Upper lobe of left lung (tissue), 6 donors: ENCODE measurements around the gene LEKR1. TPM values are rescaled to one million over a fixed set of nuclear protein-coding genes. Genes with fewer than 3 reads are reported as not detected.

Source experiments
- ATAC-seq, 2 donors: fragments of 200-7000 bp; cut with Tn5 transposase; one replicate each; pipeline ENCODE4 v1.9.1; 2022; ENCODE audit warnings: mild to moderate bottlenecking in 2 of 2, moderate library complexity in 2 of 2; ENCODE audit not compliant: low FRiP score in 2 of 2
- DNase-seq, 2 donors: peaks; one replicate each; pipeline ENCODE4 v3.0.0-alpha.2; 2019 to 2020
- H3K27ac ChIP-seq, 4 donors: fragments of 200-600 bp; sonication (generic); one replicate each; pipeline ENCODE4 v1.5.1; 2016 to 2019
- H3K27me3 ChIP-seq, 4 donors: fragments of 200-600 bp; sonication (generic); one replicate each; pipeline ENCODE4 v1.5.1; 2017 to 2019
- H3K36me3 ChIP-seq, 4 donors: fragments of 200-600 bp; sonication (generic); one replicate each; pipeline ENCODE4 v1.5.1; 2016 to 2019
- H3K4me1 ChIP-seq, 4 donors: fragments of 200-600 bp; sonication (generic); one replicate each; pipeline ENCODE4 v1.5.1; 2018 to 2019
- H3K4me3 ChIP-seq, 4 donors: fragments of 200-600 bp; sonication (generic); one replicate each; pipeline ENCODE4 v1.5.1; 2017 to 2019; ENCODE audit warnings: mild to moderate bottlenecking in 2 of 4, moderate library complexity in 1 of 4
- H3K9me3 ChIP-seq, 4 donors: fragments of 200-600 bp; sonication (generic); one replicate each; pipeline ENCODE4 v1.5.1; 2018 to 2019
- EP300 ChIP-seq, 4 donors: sonication (generic); formaldehyde crosslinking; IDR thresholded peaks; one replicate each; pipeline ENCODE4 v1.5.1; 2017; ENCODE audit warnings: antibody characterized with exemption in 4 of 4, control low read depth in 2 of 4
- POLR2A ChIP-seq, 4 donors: fragments of 450-650 bp; IDR thresholded peaks; one replicate each; pipeline ENCODE4 v1.5.1; 2016 to 2017; ENCODE audit warnings: antibody characterized with exemption in 4 of 4, mild to moderate bottlenecking in 2 of 4
- POLR2AphosphoS5 ChIP-seq, 2 donors: sonication (generic); formaldehyde crosslinking; IDR thresholded peaks; one replicate each; pipeline ENCODE4 v1.5.1; 2017; ENCODE audit warnings: antibody characterized with exemption in 2 of 2
- WGBS, 2 donors: methylation state at CpG; one replicate each; pipeline ENCODE4 v1.1.5; 2017 to 2018; 5-methylcytosine and 5-hydroxymethylcytosine counted together
- total RNA-seq, 6 donors: library from RNA; depleted of rRNA in 4 of 6; stranded (reverse); fragments of >200 nt in 4 of 6; gene quantifications; one replicate each; pipeline versions ENCODE4 v1.1.0 to v1.2.1, GENCODE V29; 2016 to 2021
- TF ChIP-seq, protein P1 (sequence below), 6 experiments: fragments of 450-650 bp in 4 of 6; fragments of 200-600 bp in 2 of 6; sonication (generic) in 2 of 6; IDR thresholded peaks; one replicate each; pipeline ENCODE4 v1.5.1; 2016 to 2019; ENCODE audit warnings: antibody characterized with exemption in 6 of 6
- donor health status: DM: no; HTN: no; CAD: no; lungs with moderate emphysema.
- donor health status: DM: no; HTN: yes; CAD: no; lungs with severe emphysema.

LEKR1 gene
- total RNA-seq, result 1 to 10 TPM; 1.0 to 9.1 (median 2.2) TPM

DNA sequence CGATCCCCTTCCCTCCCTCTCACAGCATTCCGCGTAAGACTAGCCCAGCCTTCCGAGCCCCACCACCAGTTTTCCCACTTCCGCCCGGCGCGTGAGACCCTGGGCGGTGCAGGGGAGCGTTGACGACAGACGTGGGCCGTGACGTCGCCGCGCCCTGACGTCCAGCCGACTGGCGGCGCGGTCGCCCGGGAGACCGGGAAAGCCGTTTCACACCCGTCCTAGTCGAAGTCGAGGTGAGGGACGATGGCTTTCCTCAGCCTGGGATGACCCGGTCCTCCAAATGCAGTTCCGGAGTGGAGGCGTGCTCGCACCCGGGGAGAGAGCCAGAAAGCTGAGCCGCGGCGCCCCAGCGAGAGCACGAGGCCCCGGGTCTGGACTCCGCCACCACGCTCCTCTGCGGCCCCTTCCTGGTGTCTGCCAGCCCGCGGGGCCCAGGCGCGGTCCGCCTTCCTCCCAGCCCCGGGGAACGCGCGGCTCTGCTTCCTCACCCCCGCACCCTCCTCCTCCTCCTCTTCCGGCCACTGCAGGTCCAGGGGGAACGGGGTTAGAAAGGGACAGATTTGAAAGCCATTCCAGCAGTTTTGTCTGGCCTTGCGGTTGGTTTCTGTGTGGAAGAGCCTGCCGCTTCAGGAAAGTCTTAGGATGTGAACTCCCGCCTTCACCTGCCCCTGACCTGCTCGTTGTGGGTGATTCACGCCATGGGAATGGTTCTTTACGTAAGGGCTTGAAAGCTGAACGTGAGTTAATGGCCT is at the start of gene LEKR1:
Gene LEKR1, plus strand, starts transcription at position 210 of the 752 bp plus-strand sequence. CDS start 2,977 bp downstream, outside the sequence.
- H3K4me3 ChIP-seq, result peak within 1 kb of the TSS; percentile 29 to 81 (median 68)
- no peaks in the 10 kb centered on the region for H3K27me3 ChIP-seq
- peaks cover 0 to 9% (median 3%) of the 10 kb centered on the region in 4 donors for H3K4me1 ChIP-seq
- no peaks in the 10 kb centered on the region for H3K36me3 ChIP-seq
- DNase-seq (peak; percentile 91 to 98), ATAC-seq (peak; percentile 96 to 98)
- 0 to 1% methylated on average over 15 to 58 of the region's 63 CpGs for WGBS, 2 donors
- peak within 1 kb of the TSS; percentile 86 to 97 (median 92) for H3K27ac ChIP-seq
- H3K9me3 ChIP-seq, result no peaks in the 10 kb centered on the region
- TF ChIP-seq, protein P1, sequence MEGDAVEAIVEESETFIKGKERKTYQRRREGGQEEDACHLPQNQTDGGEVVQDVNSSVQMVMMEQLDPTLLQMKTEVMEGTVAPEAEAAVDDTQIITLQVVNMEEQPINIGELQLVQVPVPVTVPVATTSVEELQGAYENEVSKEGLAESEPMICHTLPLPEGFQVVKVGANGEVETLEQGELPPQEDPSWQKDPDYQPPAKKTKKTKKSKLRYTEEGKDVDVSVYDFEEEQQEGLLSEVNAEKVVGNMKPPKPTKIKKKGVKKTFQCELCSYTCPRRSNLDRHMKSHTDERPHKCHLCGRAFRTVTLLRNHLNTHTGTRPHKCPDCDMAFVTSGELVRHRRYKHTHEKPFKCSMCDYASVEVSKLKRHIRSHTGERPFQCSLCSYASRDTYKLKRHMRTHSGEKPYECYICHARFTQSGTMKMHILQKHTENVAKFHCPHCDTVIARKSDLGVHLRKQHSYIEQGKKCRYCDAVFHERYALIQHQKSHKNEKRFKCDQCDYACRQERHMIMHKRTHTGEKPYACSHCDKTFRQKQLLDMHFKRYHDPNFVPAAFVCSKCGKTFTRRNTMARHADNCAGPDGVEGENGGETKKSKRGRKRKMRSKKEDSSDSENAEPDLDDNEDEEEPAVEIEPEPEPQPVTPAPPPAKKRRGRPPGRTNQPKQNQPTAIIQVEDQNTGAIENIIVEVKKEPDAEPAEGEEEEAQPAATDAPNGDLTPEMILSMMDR (IDR thresholded peaks at IDR 0.05), result no peak
- TF ChIP-seq EP300 (IDR thresholded peaks at IDR 0.05) (peak in 2 of 4 donors; percentile 29 to 61), POLR2AphosphoS5 (IDR thresholded peaks at IDR 0.05) (peak; percentile 87 to 93), POLR2A (IDR thresholded peaks at IDR 0.05) (peak in 3 of 4 donors; percentile 50 to 91 (median 91))

DNA sequence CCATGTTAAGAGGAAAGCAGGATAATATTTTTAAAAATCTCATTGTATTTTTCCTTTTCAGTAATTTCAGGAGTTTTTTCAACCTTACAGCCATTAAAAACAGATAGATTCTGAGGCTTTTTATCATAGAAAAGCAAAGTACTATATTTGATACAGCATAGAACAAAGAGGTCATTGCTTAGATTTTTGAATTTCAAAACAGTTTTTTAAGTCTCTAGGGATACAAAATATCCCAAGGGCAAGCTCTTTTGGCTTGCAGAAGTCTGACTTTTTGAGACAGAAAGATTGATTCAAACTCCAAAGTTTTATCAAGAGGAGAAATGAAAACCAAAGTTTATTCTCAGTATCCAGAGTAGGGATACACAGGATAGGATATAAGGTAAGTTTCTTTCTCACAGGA is 49.3 kb upstream of the LEKR1 start:
- no peaks in the 10 kb centered on the region for H3K4me1 ChIP-seq
- H3K27ac ChIP-seq, result no peak overlapping the region
- DNase-seq, result no peak
- TF ChIP-seq, protein P1 (IDR thresholded peaks at IDR 0.05), result no peak
- no peak for TF ChIP-seq EP300 (IDR thresholded peaks at IDR 0.05)
- TF ChIP-seq POLR2A (IDR thresholded peaks at IDR 0.05), result no peak
- no peak for TF ChIP-seq POLR2AphosphoS5 (IDR thresholded peaks at IDR 0.05)
- no peaks in the 10 kb centered on the region for H3K27me3 ChIP-seq
- H3K9me3 ChIP-seq, result no peaks in the 10 kb centered on the region
- no peaks in the 10 kb centered on the region for H3K36me3 ChIP-seq
- H3K4me3 ChIP-seq, result no peak overlapping the region
- ATAC-seq, result no peak

DNA sequence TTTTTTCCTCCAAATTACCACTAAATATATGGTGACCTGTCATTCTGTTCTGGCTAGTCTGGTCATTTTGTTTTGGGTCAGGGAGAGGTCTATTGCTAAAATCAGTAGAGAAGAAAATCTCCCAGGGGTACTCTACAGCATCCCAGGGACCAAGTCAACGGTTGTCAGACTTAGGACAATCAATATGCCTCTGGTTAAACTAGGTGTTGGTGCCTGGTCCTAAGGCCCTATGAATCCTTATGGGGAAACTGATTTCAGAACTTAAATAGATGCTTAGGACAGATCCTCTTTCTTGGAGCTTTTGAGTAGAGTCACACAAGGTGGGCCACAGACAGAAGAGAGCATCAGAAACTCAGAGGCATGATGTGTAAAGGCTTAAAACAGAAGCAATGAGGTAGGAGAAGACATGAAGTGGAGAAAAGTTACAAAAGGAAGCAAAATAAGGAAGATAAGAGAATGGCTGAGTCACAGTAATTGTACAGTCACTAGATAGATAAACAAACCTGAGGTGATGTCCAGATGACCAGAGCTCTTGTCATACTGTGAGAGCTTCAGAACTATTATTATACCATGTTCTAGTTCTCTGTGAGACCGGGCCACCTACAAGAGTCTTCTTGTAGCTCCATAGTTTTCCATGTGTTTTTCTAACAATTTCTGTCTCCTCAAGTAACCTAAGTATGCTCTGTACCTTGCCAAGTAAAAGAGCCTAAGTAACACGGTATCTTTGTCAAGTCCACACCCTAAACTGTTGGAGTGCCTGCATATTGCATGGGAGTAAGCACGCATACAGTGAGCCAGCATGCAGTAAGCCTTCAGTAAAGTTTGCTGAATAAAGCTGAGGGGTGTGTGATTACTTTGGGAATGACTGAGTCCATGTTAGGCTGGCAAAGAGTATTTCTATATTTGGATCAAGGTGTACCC is 44.6 kb upstream of the LEKR1 start:
- H3K4me3 ChIP-seq, result no peak overlapping the region
- TF ChIP-seq, protein P1 (IDR thresholded peaks at IDR 0.05), result no peak
- TF ChIP-seq POLR2AphosphoS5 (IDR thresholded peaks at IDR 0.05), result no peak
- TF ChIP-seq POLR2A (IDR thresholded peaks at IDR 0.05), result no peak
- no peak for TF ChIP-seq EP300 (IDR thresholded peaks at IDR 0.05)
- H3K4me1 ChIP-seq, result no peaks in the 10 kb centered on the region
- DNase-seq, result no peak
- ATAC-seq, result peak; percentile 26 to 38
- no peaks in the 10 kb centered on the region for H3K9me3 ChIP-seq
- no peak overlapping the region for H3K27ac ChIP-seq
- H3K27me3 ChIP-seq, result no peaks in the 10 kb centered on the region
- no peaks in the 10 kb centered on the region for H3K36me3 ChIP-seq
- 77 to 78% methylated on average over 4 of the region's 4 CpGs for WGBS, 2 donors

DNA sequence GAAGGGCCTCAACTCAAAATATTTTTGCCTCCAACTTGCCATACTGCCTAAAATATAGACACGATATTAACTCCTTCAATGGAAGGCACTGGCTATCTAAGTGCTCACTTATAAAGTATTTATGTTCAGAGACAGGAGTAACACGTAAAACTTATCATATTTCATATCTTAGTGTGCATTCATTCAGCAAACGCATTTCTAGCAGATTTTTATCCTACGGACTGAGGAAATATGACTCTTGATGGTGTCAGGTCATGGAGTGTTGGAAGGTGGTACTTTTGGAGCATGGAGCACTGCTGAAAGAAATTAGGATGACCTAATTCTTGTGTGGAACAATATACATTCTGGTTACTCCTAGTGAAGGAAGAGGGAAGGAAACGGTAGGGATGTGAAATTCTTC is 43.8 kb upstream of the LEKR1 start:
- Histone ChIP-seq H3K36me3 (no peaks in the 10 kb centered on the region), H3K27me3 (no peaks in the 10 kb centered on the region), H3K27ac (no peak overlapping the region), H3K4me1 (no peaks in the 10 kb centered on the region), H3K4me3 (no peak overlapping the region), H3K9me3 (no peaks in the 10 kb centered on the region)
- WGBS, 2 donors, result 84 to 86% methylated on average over 5 of the region's 5 CpGs
- no peak for TF ChIP-seq EP300 (IDR thresholded peaks at IDR 0.05)
- TF ChIP-seq POLR2AphosphoS5 (IDR thresholded peaks at IDR 0.05), result no peak
- TF ChIP-seq, protein P1 (IDR thresholded peaks at IDR 0.05), result no peak
- no peak for TF ChIP-seq POLR2A (IDR thresholded peaks at IDR 0.05)
- no peak for ATAC-seq
- no peak for DNase-seq
